Tibial nerve (tissue), 4 donors: Measurements from ENCODE around the gene NRSN2. TPM values are rescaled to one million over a fixed set of nuclear protein-coding genes. Genes with fewer than 3 reads are reported as not detected.
A peak's percentile ranks its signal among the peaks of the same experiment; 100 is the strongest.
"Not testable (repeated sequence)": the region's sequence is repeated elsewhere in the genome, so short reads cannot be mapped to it uniquely, and the experiment has no call there.

ENCODE experiments used
- DNase-seq, 2 donors: peaks; one replicate each; pipeline ENCODE4 v3.0.0-alpha.2; 2019; ENCODE audit warnings: low spot score in 2 of 2
- H3K27ac ChIP-seq, 4 donors: fragments of 200-600 bp; sonication (generic) in 3 of 4; one replicate each; pipeline ENCODE4 v1.5.1; 2017 to 2019; ENCODE audit warnings: mild to moderate bottlenecking in 1 of 4
- H3K27me3 ChIP-seq, 2 donors: fragments of 200-600 bp; sonication (generic) in 1 of 2; one replicate each; pipeline versions ENCODE4 v1.5.1 to v1.6.0; 2017 to 2019
- H3K36me3 ChIP-seq, 3 donors: fragments of 200-600 bp; sonication (generic); one replicate each; pipeline ENCODE4 v1.5.1; 2018 to 2019
- H3K4me1 ChIP-seq, 4 donors: fragments of 200-600 bp; sonication (generic) in 3 of 4; one replicate each; pipeline ENCODE4 v1.5.1; 2017 to 2019
- H3K4me3 ChIP-seq, 4 donors: fragments of 200-600 bp; sonication (generic) in 3 of 4; one replicate each; pipeline ENCODE4 v1.5.1; 2017 to 2019; ENCODE audit warnings: mild to moderate bottlenecking in 1 of 4, moderate library complexity in 1 of 4
- H3K9me3 ChIP-seq, 4 donors: fragments of 200-600 bp; sonication (generic) in 3 of 4; one replicate each; pipeline ENCODE4 v1.5.1; 2017 to 2019
- EP300 ChIP-seq, 2 donors: sonication (generic); formaldehyde crosslinking; IDR thresholded peaks; one replicate each; pipeline ENCODE4 v1.6.1; 2017; ENCODE audit warnings: antibody characterized with exemption in 2 of 2, mild to moderate bottlenecking in 1 of 2
- POLR2A ChIP-seq, 2 donors: fragments of 450-650 bp; IDR thresholded peaks; one replicate each; pipeline ENCODE4 v1.6.1; 2017; ENCODE audit warnings: antibody characterized with exemption in 2 of 2, mild to moderate bottlenecking in 2 of 2, moderate library complexity in 2 of 2
- WGBS, 2 donors: methylation state at CpG; one replicate each; pipeline ENCODE4 v1.1.5; 2018; 5-methylcytosine and 5-hydroxymethylcytosine counted together
- total RNA-seq, 4 donors: library from RNA; depleted of rRNA; stranded (reverse); fragments of >200 nt; gene quantifications; one replicate each; pipeline ENCODE4 v1.1.0, GENCODE V29; 2016
- TF ChIP-seq, protein P1 (sequence below), 5 experiments: fragments of 200-600 bp in 3 of 5; fragments of 450-650 bp in 2 of 5; sonication (generic) in 3 of 5; IDR thresholded peaks; one replicate each; pipeline ENCODE4 v1.5.1; 2016 to 2019; ENCODE audit warnings: antibody characterized with exemption in 5 of 5, mild to moderate bottlenecking in 3 of 5, moderate library complexity in 2 of 5

NRSN2 gene
- total RNA-seq, 4 donors from 2014 or later = 20.6 to 34.1 (median 26.2) TPM

DNA sequence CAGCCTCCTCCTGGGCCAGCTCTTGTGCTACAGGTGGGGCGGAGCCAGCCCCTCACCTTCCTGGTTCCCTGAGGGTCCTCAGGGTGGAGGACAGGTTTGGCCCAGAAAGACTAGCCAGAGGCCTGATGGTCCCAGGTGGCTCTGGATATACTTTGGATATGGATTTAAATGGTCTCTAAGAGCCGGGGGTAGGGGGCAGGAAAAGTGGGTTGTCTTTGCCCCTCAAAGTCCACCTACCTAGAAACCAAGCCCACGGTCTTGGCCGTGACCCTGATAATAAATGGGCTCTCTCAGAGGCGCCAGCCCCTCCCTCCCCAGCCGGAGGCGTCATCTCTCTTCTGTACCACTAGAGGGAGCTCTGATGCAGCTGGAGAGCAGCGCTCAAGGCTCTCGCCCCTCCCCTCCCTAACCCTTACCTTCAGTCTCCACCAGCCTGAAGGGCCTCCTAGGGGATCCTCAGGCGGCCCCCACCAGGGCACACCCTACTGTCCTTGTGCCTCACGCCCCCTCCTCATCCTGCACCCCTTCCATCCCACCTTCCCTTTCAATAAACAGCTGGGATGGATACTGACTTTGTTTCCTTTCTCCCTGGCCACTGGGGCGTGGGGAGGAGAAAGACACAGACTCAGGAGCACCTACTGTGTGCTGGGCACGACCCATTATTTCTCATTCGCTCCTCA lies 7.5 kb downstream of the NRSN2 start:
- WGBS, 2 donors = 14 to 16% methylated on average over 13 to 14 of the region's 14 CpGs
- H3K27me3 ChIP-seq = no peaks in the 10 kb centered on the region
- peaks cover 0 to 33% (median 0%) of the 10 kb centered on the region in 3 donors for H3K36me3 ChIP-seq
- H3K4me3 ChIP-seq = no peak overlapping the region
- H3K27ac ChIP-seq = no peak overlapping the region
- DNase-seq = peak; percentile 21 to 70
- peaks cover 0 to 15% (median 0%) of the 10 kb centered on the region in 4 donors for H3K4me1 ChIP-seq
- TF ChIP-seq, protein P1, sequence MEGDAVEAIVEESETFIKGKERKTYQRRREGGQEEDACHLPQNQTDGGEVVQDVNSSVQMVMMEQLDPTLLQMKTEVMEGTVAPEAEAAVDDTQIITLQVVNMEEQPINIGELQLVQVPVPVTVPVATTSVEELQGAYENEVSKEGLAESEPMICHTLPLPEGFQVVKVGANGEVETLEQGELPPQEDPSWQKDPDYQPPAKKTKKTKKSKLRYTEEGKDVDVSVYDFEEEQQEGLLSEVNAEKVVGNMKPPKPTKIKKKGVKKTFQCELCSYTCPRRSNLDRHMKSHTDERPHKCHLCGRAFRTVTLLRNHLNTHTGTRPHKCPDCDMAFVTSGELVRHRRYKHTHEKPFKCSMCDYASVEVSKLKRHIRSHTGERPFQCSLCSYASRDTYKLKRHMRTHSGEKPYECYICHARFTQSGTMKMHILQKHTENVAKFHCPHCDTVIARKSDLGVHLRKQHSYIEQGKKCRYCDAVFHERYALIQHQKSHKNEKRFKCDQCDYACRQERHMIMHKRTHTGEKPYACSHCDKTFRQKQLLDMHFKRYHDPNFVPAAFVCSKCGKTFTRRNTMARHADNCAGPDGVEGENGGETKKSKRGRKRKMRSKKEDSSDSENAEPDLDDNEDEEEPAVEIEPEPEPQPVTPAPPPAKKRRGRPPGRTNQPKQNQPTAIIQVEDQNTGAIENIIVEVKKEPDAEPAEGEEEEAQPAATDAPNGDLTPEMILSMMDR (IDR thresholded peaks at IDR 0.05) = peak; percentile 92 to 96 (median 94)
- TF ChIP-seq POLR2A (IDR thresholded peaks at IDR 0.05) = no peak
- TF ChIP-seq EP300 (IDR thresholded peaks at IDR 0.05) = no peak
- H3K9me3 ChIP-seq = no peaks in the 10 kb centered on the region

DNA sequence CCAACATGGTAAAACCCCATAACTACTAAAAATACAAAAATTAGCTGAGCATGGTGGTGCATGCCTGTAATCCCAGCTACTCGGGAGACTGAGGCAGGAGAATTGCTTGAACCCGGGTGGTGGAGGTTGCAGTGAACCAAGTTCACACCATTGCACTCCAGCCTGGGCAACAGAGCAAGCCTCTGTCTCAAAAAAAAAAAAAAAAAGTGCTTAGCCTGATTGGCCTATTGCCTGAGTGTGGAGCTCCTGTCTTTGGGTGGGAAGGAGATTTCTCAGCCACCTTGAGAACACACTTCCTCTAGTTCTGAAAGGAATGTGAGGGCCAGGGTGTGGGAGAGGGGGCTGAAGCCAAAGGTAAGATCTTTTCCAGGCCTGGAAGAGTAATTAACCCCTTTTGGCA lies 9.2 kb downstream of the NRSN2 start:
- H3K27ac ChIP-seq, DNase-seq, H3K9me3 ChIP-seq, H3K27me3 ChIP-seq, H3K4me3 ChIP-seq: not testable (repeated sequence)
- H3K36me3 ChIP-seq = peaks cover 0 to 24% (median 0%) of the 10 kb centered on the region in 3 donors
- peaks cover 0 to 24% (median 0%) of the 10 kb centered on the region in 4 donors for H3K4me1 ChIP-seq
- 69 to 71% methylated on average over 2 of the region's 2 CpGs for WGBS, 2 donors

DNA sequence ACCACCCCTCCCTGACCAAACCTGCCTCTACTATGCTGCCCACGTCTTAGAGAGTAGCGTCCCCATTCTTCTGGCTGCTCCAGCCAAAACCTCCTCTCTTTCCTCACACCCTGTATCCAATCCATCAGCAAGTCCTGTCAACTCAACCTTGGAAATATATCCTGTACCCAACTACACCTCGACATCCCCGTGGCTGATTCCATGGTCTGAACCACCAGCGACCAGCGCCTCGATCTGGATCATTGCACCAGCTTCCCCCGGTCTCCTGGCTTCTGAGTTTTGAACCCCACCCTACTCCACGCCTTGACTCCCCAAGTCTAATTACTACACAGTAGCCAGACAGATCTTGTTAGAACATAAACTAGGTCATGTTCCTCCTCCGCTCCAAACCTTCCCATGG lies 9.8 kb downstream of the NRSN2 start:
- WGBS, 2 donors = 83 to 91% methylated on average over 10 of the region's 10 CpGs
- no peak overlapping the region for H3K4me3 ChIP-seq
- H3K36me3 ChIP-seq = peaks cover 0 to 20% (median 0%) of the 10 kb centered on the region in 3 donors
- H3K9me3 ChIP-seq = no peaks in the 10 kb centered on the region
- peaks cover 0 to 24% (median 0%) of the 10 kb centered on the region in 4 donors for H3K4me1 ChIP-seq
- TF ChIP-seq, protein P1 (IDR thresholded peaks at IDR 0.05) = no peak
- TF ChIP-seq EP300 (IDR thresholded peaks at IDR 0.05) = no peak
- no peak overlapping the region for H3K27ac ChIP-seq
- no peaks in the 10 kb centered on the region for H3K27me3 ChIP-seq
- DNase-seq = no peak

DNA sequence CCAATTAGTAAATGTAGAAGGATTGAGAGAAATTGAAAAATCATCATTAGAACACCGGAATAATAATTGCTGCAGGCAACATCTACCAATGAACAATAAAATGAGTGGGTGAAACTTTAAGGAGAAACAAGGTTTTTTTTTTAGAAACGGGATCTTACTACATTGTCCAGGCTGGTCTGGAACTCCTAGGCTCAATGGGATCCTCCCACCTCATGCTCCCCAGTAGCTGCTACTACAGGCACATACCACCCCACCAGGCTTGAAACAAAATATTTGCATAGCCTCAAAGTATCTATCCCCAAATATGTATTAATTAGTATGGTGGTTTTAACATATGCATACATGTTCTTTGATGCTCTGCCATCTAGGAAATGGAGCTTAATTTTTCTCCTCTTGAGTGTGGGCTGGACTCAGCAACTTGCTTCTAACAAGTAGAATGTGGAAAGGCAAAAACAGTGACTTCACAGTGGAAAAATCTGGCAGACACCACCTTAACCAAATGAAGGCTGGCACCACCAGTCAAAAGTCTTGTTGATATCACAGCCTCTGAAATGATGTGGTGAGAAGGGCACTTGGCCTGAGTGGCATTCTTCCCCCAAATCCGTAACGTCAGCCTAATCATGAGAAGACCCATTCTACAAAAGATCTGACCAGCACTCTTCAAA lies 12.1 kb downstream of the NRSN2 start:
- 63 to 65% methylated on average over 4 of the region's 4 CpGs for WGBS, 2 donors
- TF ChIP-seq POLR2A (IDR thresholded peaks at IDR 0.05) (no peak), EP300 (IDR thresholded peaks at IDR 0.05) (no peak)
- TF ChIP-seq, protein P1 (IDR thresholded peaks at IDR 0.05) = no peak
- Histone ChIP-seq H3K9me3 (no peaks in the 10 kb centered on the region), H3K27ac (peak overlapping the region in 1 of 4 donors; percentile 54), H3K27me3 (no peaks in the 10 kb centered on the region), H3K36me3 (peaks cover 0 to under 1% (median 0%) of the 10 kb centered on the region in 3 donors), H3K4me1 (peaks cover 0 to 33% (median 0%) of the 10 kb centered on the region in 4 donors), H3K4me3 (no peak overlapping the region)
- DNase-seq = no peak

DNA sequence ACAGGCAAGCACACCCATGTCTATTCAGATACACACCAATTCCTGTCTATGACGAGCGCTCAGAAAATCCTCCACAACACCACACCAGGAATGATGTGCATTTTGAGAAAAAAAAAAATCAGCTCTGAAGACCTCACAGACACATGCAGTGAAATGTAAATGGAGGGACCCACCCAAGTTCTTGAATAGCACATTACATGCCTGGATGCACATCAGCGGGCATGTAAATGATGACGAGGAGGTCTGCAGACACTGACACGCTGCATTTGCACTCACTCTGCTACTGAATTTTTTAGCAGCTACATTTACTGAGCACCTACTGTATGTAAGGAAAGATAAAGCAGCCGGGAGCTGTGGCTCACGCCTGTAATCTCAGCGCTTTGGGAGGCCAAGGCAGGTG lies 14.7 kb downstream of the NRSN2 start:
- TF ChIP-seq EP300 (IDR thresholded peaks at IDR 0.05) (no peak), POLR2A (IDR thresholded peaks at IDR 0.05) (no peak)
- TF ChIP-seq, protein P1 (IDR thresholded peaks at IDR 0.05) = no peak
- Histone ChIP-seq H3K4me1 (peaks cover 0 to 26% (median 0%) of the 10 kb centered on the region in 4 donors), H3K9me3 (no peaks in the 10 kb centered on the region), H3K36me3 (no peaks in the 10 kb centered on the region), H3K27ac (peak overlapping the region in 1 of 4 donors; percentile 63), H3K4me3 (no peak overlapping the region), H3K27me3 (no peaks in the 10 kb centered on the region)
- no peak for DNase-seq
- 83 to 91% methylated on average over 8 of the region's 8 CpGs for WGBS, 2 donors
